HG02852 (cell line): Measurements from ENCODE around the gene SCYGR3.
A peak's percentile ranks its signal among the peaks of the same experiment; 100 is the strongest.
"Not testable (repeated sequence)": the region's sequence is repeated elsewhere in the genome, so short reads cannot be mapped to it uniquely, and the experiment has no call there.

Source experiments
- ATAC-seq: cut with Tn5 transposase; IDR thresholded peaks from one replicate; pipeline ENCODE4 v1.9.1; 2021; ENCODE audit warnings: mild to moderate bottlenecking, moderate library complexity; ENCODE audit not compliant: unreplicated experiment

Gene SCYGR3

DNA sequence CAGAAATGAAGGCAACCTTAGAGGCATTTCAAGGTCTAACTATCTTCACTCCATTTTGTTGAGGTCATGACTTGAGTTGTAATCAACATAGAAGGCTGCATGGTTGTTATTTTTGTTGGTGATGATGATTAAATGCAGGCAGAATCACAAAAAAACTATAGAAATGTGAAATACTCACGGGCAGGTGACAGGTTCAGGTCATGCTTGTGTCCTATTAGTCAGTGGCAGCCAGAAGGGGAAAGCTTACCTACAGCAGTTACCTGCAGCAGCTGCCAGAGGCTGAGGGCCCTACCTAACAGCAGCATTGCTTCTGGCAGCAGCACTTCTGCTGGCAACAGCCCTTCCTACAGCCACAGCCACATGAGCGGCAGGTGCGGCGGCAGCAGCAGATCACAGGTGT, 394 bp downstream of the SCYGR3 start:
- no peak for ATAC-seq

DNA sequence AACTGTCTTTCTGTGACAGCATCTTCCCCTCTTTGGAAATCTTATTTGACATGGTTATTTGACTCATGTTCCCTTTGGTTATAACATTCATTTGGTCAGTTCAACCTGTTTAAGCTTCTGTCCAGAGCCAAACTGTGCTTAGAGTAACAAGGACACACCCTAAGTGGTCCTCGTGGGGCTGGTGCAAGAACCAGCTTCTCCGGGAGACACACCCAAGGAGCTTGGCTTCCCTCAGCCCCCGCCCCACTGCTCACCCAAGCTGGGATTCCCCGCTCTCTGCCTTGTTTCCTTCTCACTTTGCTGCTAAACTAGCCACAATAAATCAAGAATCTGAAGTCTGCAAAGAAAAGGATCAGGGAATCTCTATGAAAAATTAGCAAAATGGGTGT, 1.4 kb downstream of the SCYGR3 start:
- no peak for ATAC-seq

DNA sequence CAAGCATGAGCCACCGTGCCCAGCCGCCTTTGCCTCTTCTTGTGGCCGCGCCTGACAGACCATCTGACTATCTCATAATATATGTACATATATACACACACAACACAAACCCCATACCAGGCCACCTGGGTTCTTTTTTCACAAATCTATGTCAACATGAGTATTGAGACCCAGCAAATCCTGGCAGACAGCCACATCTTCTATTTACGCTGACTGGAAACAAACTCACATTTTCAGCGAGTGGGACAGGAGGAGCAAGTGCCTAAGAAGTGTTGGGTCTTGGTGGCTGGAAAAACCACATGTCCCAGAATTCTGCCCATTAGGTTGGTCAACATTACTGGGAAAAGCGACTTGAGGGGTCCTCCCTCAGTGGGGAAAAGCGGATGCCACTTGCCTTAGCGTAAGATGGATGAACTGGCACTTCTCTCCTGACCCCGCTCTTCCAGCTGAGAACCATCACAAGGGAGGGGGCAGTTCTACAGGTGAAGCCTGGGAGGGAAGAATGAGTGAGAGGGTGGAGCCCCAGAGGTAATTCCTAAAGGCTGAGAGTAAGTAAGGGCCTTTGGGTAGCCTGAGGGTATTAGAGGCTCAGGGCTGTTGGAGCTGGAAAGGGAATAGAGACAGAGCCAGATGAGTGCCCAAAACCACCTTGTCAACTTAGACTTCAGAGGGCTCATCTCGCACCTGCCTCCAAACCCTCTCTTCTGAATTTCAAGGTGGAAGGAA, 1.9 kb downstream of the SCYGR3 start:
- ATAC-seq, result no peak

DNA sequence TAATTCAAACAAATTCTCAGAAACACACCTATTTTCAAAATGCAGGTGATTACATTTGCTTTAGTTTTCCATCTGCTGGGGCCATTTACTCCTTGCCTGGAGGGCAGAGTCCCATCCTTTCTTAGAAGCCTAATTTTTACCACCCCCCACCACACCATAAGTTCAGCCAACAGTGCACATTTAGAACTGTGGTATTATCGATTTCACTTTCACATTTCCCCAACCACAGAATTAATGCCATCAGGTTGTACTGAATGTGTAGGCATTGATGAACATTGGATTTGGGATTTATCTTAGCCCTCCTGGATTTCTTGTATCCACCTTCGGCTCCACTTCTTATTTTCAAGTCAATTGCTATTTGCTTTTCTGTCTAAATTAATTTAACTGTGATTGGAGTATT, 4.5 kb downstream of the SCYGR3 start:
- ATAC-seq, result no peak

DNA sequence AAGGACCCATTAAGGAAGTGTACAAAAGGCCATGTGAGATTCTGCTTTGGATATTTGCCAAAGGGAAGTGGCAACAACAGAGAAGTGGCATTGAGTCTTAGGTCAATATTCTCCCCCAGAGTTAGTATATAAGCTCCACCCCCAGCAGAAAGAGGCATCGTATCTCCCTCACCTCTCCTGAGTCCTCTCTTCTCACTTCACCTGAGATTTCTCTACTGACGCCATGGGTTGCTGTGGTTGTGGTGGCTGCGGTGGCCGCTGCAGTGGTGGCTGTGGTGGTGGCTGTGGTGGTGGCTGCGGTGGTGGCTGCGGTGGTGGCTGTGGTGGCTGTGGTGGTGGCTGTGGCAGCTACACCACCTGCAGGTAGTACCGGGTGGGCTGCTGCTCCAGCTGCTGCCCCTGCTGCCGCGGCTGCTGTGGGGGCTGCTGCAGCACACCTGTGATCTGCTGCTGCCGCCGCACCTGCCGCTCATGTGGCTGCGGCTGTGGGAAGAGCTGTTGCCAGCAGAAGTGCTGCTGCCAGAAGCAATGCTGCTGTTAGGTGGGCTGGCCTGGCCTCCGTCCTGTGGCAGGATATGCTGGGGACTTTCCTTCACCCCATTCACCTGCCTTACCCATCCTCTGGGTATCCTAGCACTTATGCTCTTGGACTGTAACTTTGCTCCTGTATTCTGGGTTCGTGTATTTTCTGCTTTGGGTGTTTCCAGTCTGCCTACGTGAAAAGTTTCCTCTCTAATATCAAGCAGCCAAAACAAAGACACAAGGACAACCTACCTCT, 5.9 kb downstream of the SCYGR3 start:
- peak; percentile 37 for ATAC-seq

DNA sequence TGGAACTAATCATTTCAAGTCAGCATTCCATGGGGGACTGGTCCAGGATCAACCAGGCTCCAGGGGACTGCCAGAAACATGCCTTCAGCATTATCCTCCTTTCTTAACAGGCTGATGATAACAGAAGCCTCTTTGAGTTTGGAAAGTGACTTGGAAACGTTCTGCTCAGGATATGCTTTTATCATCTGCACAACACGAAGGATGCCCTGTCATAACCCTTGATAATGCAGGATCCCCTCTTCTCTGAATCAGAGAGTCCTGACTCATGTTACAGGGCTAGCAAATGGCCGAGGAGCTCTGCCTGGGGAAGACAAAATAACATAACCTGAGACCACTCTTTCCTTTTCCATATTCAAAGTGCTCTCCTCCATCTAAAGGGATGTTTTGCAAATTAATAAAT, 6.7 kb downstream of the SCYGR3 start:
- no peak for ATAC-seq

DNA sequence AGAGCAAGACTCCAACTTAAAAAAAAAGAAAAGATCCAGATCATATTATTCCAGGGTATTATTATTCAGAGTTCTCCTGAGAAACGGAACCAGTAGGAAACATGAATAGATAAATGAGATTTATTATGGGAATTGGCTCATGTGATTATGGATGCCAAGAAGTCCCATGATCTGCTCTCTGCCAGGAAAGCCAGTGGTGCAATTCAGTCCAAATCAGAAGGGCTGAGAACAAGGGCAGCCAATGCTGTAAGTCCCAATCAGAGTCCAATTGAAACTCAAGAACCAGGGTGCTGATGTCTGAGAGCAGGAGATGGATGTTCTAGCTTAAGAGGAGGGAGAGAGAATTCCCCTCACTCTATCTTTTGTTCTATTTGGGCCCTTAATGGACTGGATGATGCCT, 8.2 kb downstream of the SCYGR3 start:
- no peak for ATAC-seq

DNA sequence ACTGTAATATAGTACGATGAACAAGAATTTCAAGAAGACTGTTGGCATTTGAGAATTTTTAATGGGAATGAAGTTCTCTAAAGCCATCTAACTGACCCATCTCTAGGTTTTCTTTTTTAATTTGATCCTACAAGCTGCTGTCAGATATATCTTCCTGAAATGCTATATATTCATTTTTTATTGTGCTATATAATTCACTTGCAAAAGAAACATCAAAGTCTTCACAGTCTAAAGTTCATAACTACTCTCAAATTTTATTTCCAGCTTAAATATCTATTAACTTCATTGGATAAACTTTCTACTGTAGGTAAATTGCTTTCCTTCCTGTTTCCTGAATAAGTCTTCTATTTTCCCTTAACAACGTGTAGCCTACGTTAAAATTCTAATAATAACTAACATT, 12.3 kb downstream of the SCYGR3 start:
- no peak for ATAC-seq

DNA sequence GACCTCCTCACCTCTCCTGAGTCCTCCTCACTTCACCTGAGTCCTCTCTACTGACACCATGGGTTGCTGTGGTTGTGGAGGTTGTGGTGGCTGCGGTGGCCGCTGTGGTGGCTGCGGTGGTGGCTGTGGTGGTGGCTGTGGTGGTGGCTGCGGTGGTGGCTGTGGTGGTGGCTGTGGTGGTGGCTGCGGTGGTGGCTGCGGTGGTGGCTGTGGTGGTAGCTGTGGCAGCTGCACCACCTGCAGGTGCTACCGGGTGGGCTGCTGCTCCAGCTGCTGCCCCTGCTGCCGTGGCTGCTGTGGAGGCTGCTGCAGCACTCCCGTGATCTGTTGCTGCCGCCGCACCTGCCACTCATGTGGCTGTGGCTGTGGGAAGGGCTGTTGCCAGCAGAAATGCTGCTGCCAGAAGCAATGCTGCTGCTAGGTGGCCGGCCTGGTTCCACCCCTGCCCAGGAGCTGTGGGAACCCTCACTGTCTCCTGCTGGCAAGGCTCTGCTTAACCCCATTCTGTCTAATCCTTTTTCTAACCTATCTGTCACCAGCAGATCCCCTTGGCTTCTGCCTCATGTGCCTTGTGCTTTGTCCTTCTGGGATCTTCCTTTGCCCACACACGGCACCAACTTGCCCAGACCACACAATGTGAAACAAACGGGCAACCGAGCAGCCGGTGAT, 15.7 kb downstream of the SCYGR3 start, which contains the start of gene SCYGR2:
Gene SCYGR2, plus strand, starts transcription at position 59 of the 669 bp plus-strand sequence. Its CDS starts 0 bp downstream, at position 59.
- ATAC-seq, result not testable (repeated sequence)

DNA sequence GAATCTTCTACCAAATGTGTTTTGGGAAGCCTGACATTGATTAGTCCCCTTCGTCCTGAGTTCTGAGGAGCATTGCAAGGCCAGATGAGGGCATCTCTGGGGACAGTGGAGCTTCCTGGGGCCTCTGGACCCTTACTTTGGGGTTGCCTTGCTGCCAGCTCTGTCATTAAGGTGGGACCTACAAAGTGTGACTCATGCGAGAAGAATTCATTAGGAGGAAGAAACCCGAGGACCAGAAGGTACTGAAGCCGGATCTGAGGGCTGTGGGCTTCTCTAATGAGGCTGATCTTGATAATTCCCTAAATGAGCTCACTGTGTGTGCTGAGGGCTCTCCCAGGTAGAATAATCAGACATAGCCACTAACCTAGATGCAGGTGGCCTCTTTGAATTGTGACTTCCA, 16.6 kb downstream of the SCYGR3 start:
- ATAC-seq, result no peak

DNA sequence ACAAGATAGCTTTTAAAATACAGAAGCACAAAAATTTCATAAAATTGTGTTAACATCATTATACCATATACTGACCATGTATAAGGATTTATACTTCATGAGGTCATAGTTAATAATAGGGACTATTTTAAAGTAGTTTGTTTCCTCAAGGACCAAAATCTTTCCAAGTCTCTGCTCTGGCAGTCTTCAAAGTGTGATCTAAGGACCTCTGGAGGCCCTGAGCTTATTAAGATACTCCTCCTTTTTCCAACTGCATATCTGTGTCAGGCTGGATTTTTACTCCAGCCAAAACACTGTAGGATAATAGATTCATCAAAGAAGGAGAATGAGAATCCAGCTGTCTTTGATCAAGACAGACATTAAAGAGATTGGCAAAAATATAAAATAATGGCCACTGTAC, 17.6 kb downstream of the SCYGR3 start:
- ATAC-seq, result no peak

DNA sequence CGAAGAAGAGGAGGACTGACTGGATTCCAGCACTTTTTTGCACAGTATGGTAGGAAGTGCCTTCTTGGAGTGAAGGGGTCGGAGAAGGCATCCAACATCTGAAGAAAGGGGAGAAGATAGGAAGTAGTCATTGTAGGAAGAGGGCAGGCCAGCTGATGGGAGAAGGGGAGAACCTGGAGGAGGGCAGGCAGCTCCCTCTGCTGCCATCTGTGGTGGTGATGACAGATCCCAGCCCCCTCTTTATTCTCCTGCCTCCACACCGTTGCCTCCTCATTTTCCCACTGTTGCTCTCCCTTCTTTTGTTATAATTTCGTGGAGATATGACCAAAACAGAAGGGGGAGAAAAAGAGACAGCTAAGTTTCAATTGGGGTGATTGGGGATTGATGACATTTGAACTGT, 18.8 kb downstream of the SCYGR3 start:
- ATAC-seq, result no peak

DNA sequence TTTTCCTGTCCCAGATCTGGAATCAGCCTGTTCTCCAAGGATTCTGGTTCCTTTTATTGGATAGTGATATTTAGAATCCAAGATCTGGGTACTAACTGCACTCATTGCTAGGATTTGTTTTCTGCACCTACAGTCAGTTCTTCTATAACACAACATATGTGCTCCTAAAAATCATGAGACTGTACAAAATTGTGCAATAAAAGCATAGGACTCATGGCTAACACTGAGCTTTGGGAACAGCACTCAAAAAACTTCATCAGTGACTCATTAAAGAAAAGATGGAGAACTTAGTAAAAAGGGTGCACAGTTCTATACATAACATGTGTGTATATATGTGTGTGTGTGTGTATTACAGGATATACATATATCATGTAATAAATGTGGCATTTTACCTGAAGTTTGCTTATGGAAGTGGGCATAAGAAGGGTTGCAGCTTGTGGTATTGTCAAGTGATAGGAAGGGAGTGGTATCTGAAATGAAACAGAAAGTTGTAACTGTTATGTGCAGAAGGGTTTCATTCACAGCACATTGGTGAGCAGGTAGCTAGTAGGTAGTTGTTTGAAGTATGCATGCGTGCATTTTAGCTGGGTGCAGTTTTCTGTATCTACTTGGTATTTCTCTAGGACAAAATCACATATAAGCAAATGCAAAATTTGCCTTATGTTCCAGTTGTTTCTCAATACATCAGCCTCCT, 21.8 kb downstream of the SCYGR3 start:
- ATAC-seq, result peak; percentile 83

DNA sequence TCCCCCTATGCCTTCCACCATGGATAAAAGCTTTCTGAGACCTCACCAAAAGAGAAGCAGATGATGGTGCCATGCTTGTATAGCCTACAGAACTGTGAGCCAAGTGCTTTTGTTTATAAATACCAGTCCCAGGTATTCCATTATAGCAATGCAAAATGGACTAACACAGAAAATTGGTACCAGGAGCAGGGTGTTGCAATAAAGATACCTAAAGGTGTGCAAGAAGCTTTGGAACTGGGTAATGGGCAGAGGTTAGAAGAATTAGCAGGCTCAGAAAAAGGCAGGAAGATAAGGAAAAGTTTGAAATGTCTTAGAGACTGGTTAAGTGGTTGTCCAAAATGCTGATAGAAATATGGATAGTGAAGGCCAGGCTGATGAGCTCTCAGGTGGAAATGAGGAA, 32.3 kb downstream of the SCYGR3 start:
- ATAC-seq, result no peak

DNA sequence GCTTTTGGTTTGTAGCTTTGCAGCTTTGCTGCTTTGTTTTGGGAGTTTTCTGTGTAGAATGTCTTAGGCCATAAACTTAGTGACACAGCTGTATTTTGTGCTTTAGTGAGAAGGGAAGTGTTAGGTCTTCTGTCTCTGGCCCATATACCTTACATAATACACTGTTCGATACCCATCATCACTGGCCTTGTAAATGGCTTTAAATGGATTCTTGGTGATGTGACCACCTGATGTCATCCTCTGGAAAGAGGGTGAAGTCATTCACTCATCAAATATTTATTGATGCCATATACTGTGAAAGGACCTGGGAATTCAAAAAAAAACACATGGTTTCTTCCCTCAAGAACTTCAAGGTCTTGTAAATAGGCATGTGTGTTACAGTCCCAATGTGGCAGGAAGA, 34.8 kb downstream of the SCYGR3 start:
- ATAC-seq, result no peak

DNA sequence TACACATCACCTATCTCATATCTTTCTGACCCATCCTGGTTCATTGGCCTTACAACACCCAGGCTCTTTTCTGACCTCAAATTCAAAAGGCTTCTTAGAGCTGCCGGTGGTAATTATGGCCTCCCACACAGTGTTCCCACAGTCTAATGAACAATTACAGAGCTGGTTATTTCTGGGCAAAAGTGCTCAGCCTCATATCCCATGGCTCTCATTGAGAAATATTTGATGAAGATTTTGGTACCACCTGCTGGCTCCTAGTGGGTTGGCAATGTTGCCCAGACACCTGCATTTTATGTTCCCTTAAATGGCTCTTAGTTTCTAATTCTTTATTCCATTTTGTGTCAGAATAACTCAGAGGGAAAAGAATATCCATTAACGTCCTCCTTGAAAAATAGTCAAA, 36.0 kb downstream of the SCYGR3 start:
- no peak for ATAC-seq

DNA sequence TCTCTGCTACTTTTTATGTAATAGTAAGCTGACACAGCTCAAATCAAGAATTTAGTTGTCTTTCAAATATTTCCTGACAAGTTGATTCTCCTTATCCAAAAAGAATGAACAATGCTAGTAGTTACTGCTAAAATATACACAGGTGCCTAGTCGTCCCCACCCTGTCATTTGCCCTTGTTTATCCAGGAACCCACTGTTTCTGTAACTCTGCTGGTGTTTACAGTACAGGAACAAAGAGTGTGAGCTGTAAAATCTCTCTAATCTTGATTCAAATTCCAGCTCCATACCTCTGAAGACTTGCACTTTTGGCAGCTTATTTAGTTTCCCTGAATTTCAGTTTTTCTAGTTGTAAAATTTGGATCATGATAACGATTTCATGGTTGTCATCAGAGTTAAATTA, 37.1 kb downstream of the SCYGR3 start:
- no peak for ATAC-seq

DNA sequence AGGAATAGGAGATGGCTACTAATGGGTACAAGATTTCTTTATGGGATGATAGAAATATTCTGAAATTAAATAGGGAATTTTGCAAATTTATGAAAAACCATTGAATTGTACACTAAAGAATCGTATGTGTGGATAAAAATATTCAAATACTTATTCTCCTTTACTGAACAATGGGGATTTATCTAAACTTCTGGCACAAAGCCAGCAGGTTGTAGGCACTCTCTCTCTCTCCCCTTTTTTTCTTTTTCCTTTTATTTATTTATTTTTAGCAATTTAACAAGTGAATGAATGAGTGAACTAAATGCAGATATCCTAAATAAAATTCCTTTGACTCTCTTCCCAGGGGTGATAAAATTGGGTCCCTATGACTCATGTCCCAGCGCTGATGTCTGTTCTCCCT, 37.8 kb downstream of the SCYGR3 start:
- ATAC-seq, result no peak

DNA sequence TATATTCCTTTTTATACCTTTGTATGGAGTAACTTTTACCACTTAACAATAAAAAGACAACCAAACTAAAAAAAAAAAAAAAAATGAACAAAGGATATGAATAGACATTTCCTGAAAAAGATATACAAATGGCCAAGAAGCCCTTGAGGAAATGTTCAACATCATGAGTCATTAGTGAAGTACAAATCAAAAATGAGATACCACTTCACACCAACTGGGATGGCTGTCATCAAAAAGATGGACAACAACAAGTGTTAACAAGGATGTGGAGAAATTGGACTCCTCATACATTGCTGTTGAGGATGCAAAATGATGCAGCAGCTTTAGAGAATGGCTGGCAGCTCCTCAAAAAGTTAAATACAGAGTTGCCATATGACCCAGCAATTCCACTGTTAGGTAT, 38.5 kb downstream of the SCYGR3 start:
- ATAC-seq, result no peak

DNA sequence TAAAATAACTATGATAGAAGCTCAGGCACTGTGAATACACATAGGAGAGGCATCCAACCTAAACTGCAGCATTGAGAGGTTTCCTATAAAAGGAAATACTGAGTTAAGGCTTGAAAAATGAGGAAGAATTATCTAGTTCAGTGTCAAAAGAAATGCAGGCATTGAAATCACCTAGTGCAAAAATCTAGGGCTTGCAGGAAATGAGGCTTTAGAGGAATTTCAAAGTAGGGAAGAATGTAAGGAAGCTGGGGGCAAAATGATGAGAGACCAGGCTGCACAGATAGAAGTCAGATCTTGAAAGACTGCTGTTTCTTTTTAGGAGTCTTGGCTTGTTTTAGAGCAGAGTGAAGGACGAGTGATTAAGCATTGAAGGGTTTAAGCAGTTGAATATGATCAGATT, 44.0 kb downstream of the SCYGR3 start:
- ATAC-seq, result no peak

DNA sequence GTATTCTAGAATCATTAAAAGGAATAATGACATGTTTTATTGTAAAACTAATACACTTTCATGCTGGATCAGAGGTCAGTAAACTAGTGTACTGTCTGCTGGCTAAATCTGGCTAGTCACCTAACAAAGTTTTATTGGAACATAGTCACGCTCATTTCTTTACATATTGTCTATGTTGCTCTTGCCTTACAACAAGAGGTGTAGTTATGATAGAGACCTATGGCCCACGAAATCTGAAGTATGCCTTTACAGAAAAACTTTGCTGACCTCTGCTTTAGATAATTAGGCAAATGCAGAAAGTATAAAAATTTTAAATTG, 45.8 kb downstream of the SCYGR3 start:
- no peak for ATAC-seq

DNA sequence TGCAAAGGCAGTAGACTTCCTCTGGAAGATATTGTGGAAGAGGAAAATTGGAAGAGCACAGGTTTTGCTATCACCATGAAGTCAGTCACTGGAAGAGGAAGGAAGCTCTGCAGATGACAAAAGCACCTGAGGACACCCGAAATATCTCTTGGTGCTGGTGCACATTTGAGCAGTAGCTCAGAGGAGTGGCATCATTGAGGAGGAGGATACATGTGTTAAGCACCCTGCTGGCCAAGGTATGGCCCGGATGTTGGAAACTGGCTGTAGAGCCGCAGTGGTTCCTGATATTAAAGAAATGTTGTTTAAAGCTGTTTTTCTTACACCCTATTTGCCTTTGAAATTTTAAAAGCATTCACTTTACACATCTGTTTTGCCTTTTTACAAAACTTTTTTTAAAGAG, 48.6 kb downstream of the SCYGR3 start:
- ATAC-seq, result no peak
